Measurements from ENCODE around the gene PTGIR. TPM values are rescaled to one million over a fixed set of nuclear protein-coding genes. Genes with fewer than 3 reads are reported as not detected.
A peak's percentile ranks its signal among the peaks of the same experiment; 100 is the strongest.

The PTGIR gene
- total RNA-seq, 4 donors from 2014 or later: 0.55 to 2.4 (median 2.2) TPM; not detected in 1

- WGBS, 2 donors (ENCODE audit: low coverage in 1 of 2): 25 to 58% methylated on average over 2 to 5 of the region's 5 CpGs
- no peak overlapping the region for H3K27ac ChIP-seq
- no peak overlapping the region for H3K4me3 ChIP-seq
- no peaks in the 10 kb centered on the region for H3K9me3 ChIP-seq
- TF ChIP-seq EP300 (IDR thresholded peaks at IDR 0.05; ENCODE audit: low read depth) (no peak), POLR2AphosphoS5 (IDR thresholded peaks at IDR 0.05) (no peak)
- TF ChIP-seq, protein P1, sequence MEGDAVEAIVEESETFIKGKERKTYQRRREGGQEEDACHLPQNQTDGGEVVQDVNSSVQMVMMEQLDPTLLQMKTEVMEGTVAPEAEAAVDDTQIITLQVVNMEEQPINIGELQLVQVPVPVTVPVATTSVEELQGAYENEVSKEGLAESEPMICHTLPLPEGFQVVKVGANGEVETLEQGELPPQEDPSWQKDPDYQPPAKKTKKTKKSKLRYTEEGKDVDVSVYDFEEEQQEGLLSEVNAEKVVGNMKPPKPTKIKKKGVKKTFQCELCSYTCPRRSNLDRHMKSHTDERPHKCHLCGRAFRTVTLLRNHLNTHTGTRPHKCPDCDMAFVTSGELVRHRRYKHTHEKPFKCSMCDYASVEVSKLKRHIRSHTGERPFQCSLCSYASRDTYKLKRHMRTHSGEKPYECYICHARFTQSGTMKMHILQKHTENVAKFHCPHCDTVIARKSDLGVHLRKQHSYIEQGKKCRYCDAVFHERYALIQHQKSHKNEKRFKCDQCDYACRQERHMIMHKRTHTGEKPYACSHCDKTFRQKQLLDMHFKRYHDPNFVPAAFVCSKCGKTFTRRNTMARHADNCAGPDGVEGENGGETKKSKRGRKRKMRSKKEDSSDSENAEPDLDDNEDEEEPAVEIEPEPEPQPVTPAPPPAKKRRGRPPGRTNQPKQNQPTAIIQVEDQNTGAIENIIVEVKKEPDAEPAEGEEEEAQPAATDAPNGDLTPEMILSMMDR (IDR thresholded peaks at IDR 0.05): peak in 1 of 5 experiments; percentile 12
- no peaks in the 10 kb centered on the region for H3K27me3 ChIP-seq
- H3K4me1 ChIP-seq: no peaks in the 10 kb centered on the region
- in situ Hi-C loops (cut with MboI; ENCODE audit: low pct_ligation_motif_present in 1 of 4, low pct_unique_long_range_greater_than_20kb in 1 of 4, low sequenced_read_pairs in 3 of 4) (no loop called here), intact Hi-C loops (cut with DNase I; ENCODE audit: low total_unique reads) (no loop called here)
- no peak for DNase-seq
- no peaks in the 10 kb centered on the region for H3K36me3 ChIP-seq
Measured at GRCh38 chr19:46571495-46571894, 53.4 kb downstream of the PTGIR start.

Other genes starting within 250 kb of the PTGIR start
- 1 to 10 TPM in 3 of 4 donors, under 1 TPM in 1; 0.40 to 1.9 (median 1.2) TPM for gene CCDC8, start 211.5 kb downstream of the PTGIR start, total RNA-seq
- not detected for gene PNMA8C, start 196.2 kb downstream of the PTGIR start, total RNA-seq
- gene PNMA8A, start 153.5 kb downstream of the PTGIR start, total RNA-seq: under 1 TPM in 3 of 4 donors, not detected in 1; 0.20 to 0.68 (median 0.64) TPM
- gene PNMA8B, start 129.2 kb downstream of the PTGIR start, total RNA-seq: under 1 TPM; 0.27 to 0.80 (median 0.58) TPM
- 100 to 1,000 TPM; 160 to 923 (median 194) TPM for gene CALM3, start 23.8 kb downstream of the PTGIR start, total RNA-seq
- gene GNG8, start 11.1 kb upstream of the PTGIR start, total RNA-seq: not detected
- 10 to 100 TPM in 1 of 4 donors, 1 to 10 TPM in 3; 5.3 to 27.1 (median 7.5) TPM for gene DACT3, start 36.1 kb upstream of the PTGIR start, total RNA-seq
- gene PRKD2, start 92.0 kb upstream of the PTGIR start, total RNA-seq: 100 to 1,000 TPM in 1 of 4 donors, 10 to 100 TPM in 3; 40.1 to 201 (median 53.5) TPM
- 10 to 100 TPM in 3 of 4 donors, 1 to 10 TPM in 1; 9.7 to 16.1 (median 11.8) TPM for gene FKRP, start 121.0 kb upstream of the PTGIR start, total RNA-seq
- 100 to 1,000 TPM in 3 of 4 donors, 10 to 100 TPM in 1; 81.6 to 306 (median 174) TPM for gene STRN4, start 121.4 kb upstream of the PTGIR start, total RNA-seq
- 100 to 1,000 TPM in 1 of 4 donors, 10 to 100 TPM in 3; 19.8 to 104 (median 91.4) TPM for gene SLC1A5, start 163.5 kb upstream of the PTGIR start, total RNA-seq
- gene AP2S1, start 225.8 kb upstream of the PTGIR start, total RNA-seq: 10 to 100 TPM; 50.1 to 96.9 (median 61.2) TPM
- gene ARHGAP35, start 235.9 kb upstream of the PTGIR start, total RNA-seq: 100 to 1,000 TPM in 2 of 4 donors, 10 to 100 TPM in 2; 77.1 to 159 (median 98.4) TPM

Data from transverse colon (tissue), 4 donors.